IPS DF 4.7 (cell line): Measurements from ENCODE around the gene TPI1.

Source experiments
- DNase-seq: peaks from one replicate; pipeline ENCODE4 v3.0.0-alpha.2; 2013; ENCODE audit warnings: low spot score; ENCODE audit errors: extremely low read depth

TPI1 gene

GRCh38 chr12:6867413-6868210 is at the start of gene TPI1:
Gene TPI1 (plus strand): TSS chr12:6867531. CDS start chr12:6867567, 36 bp downstream.
- DNase-seq, result no peak

- DNase-seq, result no peak
Measured at GRCh38 chr12:6817662-6818157, 49.6 kb upstream of the TPI1 start.

- no peak for DNase-seq
Measured at GRCh38 chr12:6818222-6818621, 49.1 kb upstream of the TPI1 start.

GRCh38 chr12:6818645-6819044 is 48.7 kb upstream of the TPI1 start:
- no peak for DNase-seq

GRCh38 chr12:6819106-6820030 is 48.0 kb upstream of the TPI1 start:
- no peak for DNase-seq

- no peak for DNase-seq
Measured at GRCh38 chr12:6820166-6820565, 47.2 kb upstream of the TPI1 start.

- DNase-seq, result no peak
Measured at GRCh38 chr12:6821591-6822425, 45.5 kb upstream of the TPI1 start, which contains the start of gene GPR162. Gene GPR162 (plus strand): TSS chr12:6821821. CDS start chr12:6823899, 2,078 bp downstream.

- no peak for DNase-seq
Measured at GRCh38 chr12:6822426-6823135, 44.8 kb upstream of the TPI1 start.

GRCh38 chr12:6823182-6824084 is 43.9 kb upstream of the TPI1 start:
- no peak for DNase-seq

GRCh38 chr12:6824085-6824775 is 43.1 kb upstream of the TPI1 start:
- no peak for DNase-seq

- DNase-seq, result no peak
Measured at GRCh38 chr12:6824901-6825381, 42.4 kb upstream of the TPI1 start.

- DNase-seq, result no peak
Measured at GRCh38 chr12:6825398-6826124, 41.8 kb upstream of the TPI1 start.

- no peak for DNase-seq
Measured at GRCh38 chr12:6826125-6826733, 41.1 kb upstream of the TPI1 start.

- DNase-seq, result no peak
Measured at GRCh38 chr12:6826734-6827436, 40.4 kb upstream of the TPI1 start.

- DNase-seq, result no peak
Measured at GRCh38 chr12:6827437-6827911, 39.9 kb upstream of the TPI1 start.

- DNase-seq, result no peak
Measured at GRCh38 chr12:6827982-6828780, 39.1 kb upstream of the TPI1 start, which contains the start of gene P3H3. Gene P3H3 (plus strand): TSS chr12:6828407. CDS start chr12:6828441, 34 bp downstream.
